ENCODE data around the gene MYO5A.
A peak's percentile ranks its signal among the peaks of the same experiment; 100 is the strongest.

Gene MYO5A

GRCh38 chr15:52546031-52546751 lies 17.5 kb upstream of the MYO5A start:
- 94% methylated on average over 3 of the region's 5 CpGs for WGBS (ENCODE audit: insufficient coverage)

GRCh38 chr15:52540374-52541012 lies 11.8 kb upstream of the MYO5A start:
- Histone ChIP-seq H3K4me1 (ENCODE audit: control extremely low read depth in 1 of 4, control insufficient read depth in 4 of 4, insufficient read depth in 4 of 4, low read length in 3 of 4) (no peaks in the 10 kb centered on the region), H3K27ac (ENCODE audit: insufficient read depth in 1 of 2, low read depth in 1 of 2, low read length in 2 of 2, poor library complexity in 1 of 2, severe bottlenecking in 2 of 2) (no peak overlapping the region), H3K4me3 (ENCODE audit: control insufficient read depth in 1 of 7, extremely low read depth in 1 of 7, insufficient read depth in 4 of 7, low read depth in 2 of 7, low read length in 6 of 7) (no peak overlapping the region), H3K9me3 (ENCODE audit: control extremely low read depth in 1 of 5, control insufficient read depth in 4 of 5, insufficient read depth in 2 of 5, low read depth in 1 of 5, low read length in 4 of 5) (peaks cover 0 to 9% (median 0%) of the 10 kb centered on the region in 5 experiments), H3K36me3 (ENCODE audit: control insufficient read depth in 4 of 4, insufficient read depth in 4 of 4, low read length in 3 of 4) (peaks cover 0 to 2% (median under 1%) of the 10 kb centered on the region in 4 experiments), H3K27me3 (replicated peaks in 2 of 5; ENCODE audit: control insufficient read depth in 4 of 5, insufficient read depth in 5 of 5, low read length in 4 of 5) (no peaks in the 10 kb centered on the region)
- 85% methylated on average over 3 of the region's 3 CpGs for WGBS (ENCODE audit: insufficient coverage)
- no peak for DNase-seq
- CTCF ChIA-PET, result no interaction called here
- POLR2A ChIA-PET, result no interaction called here

More at GRCh38 chr15:52546031-52546751, 17.5 kb upstream of the MYO5A start:
- Histone ChIP-seq H3K36me3 (ENCODE audit: control insufficient read depth in 4 of 4, insufficient read depth in 4 of 4, low read length in 3 of 4) (peaks cover 12 to 26% (median 18%) of the 10 kb centered on the region in 4 experiments), H3K4me1 (ENCODE audit: control extremely low read depth in 1 of 4, control insufficient read depth in 4 of 4, insufficient read depth in 4 of 4, low read length in 3 of 4) (peaks cover 0 to 7% (median 2%) of the 10 kb centered on the region in 4 experiments), H3K27me3 (replicated peaks in 2 of 5; ENCODE audit: control insufficient read depth in 4 of 5, insufficient read depth in 5 of 5, low read length in 4 of 5) (no peaks in the 10 kb centered on the region), H3K9me3 (ENCODE audit: control extremely low read depth in 1 of 5, control insufficient read depth in 4 of 5, insufficient read depth in 2 of 5, low read depth in 1 of 5, low read length in 4 of 5) (peaks cover 0 to 15% (median 6%) of the 10 kb centered on the region in 5 experiments), H3K4me3 (ENCODE audit: control insufficient read depth in 1 of 7, extremely low read depth in 1 of 7, insufficient read depth in 4 of 7, low read depth in 2 of 7, low read length in 6 of 7) (no peak overlapping the region), H3K27ac (ENCODE audit: insufficient read depth in 1 of 2, low read depth in 1 of 2, low read length in 2 of 2, poor library complexity in 1 of 2, severe bottlenecking in 2 of 2) (no peak overlapping the region)
- DNase-seq, result no peak
- CTCF ChIA-PET, result interaction anchor here (0.9 to 1.3 kb wide), 3 partner anchors 9 to 14 kb away, joined by 3 to 5 read pairs (median 3); no protein-coding TSS in a partner anchor
- POLR2A ChIA-PET, result no interaction called here

GRCh38 chr15:52537459-52537858 lies 8.8 kb upstream of the MYO5A start:
- Histone ChIP-seq H3K4me1 (ENCODE audit: control extremely low read depth in 1 of 4, control insufficient read depth in 4 of 4, insufficient read depth in 4 of 4, low read length in 3 of 4) (no peaks in the 10 kb centered on the region), H3K27me3 (replicated peaks in 2 of 5; ENCODE audit: control insufficient read depth in 4 of 5, insufficient read depth in 5 of 5, low read length in 4 of 5) (no peaks in the 10 kb centered on the region), H3K36me3 (ENCODE audit: control insufficient read depth in 4 of 4, insufficient read depth in 4 of 4, low read length in 3 of 4) (no peaks in the 10 kb centered on the region), H3K4me3 (ENCODE audit: control insufficient read depth in 1 of 7, extremely low read depth in 1 of 7, insufficient read depth in 4 of 7, low read depth in 2 of 7, low read length in 6 of 7) (no peak overlapping the region), H3K27ac (ENCODE audit: insufficient read depth in 1 of 2, low read depth in 1 of 2, low read length in 2 of 2, poor library complexity in 1 of 2, severe bottlenecking in 2 of 2) (no peak overlapping the region), H3K9me3 (ENCODE audit: control extremely low read depth in 1 of 5, control insufficient read depth in 4 of 5, insufficient read depth in 2 of 5, low read depth in 1 of 5, low read length in 4 of 5) (peaks cover 0 to 5% (median 0%) of the 10 kb centered on the region in 5 experiments)
- POLR2A ChIA-PET, result no interaction called here
- CTCF ChIA-PET, result interaction anchor here (1.2 to 1.3 kb wide), 2 partner anchors 9 to 278 kb away, joined by 3 read pairs; no protein-coding TSS in a partner anchor
- WGBS (ENCODE audit: insufficient coverage), result 96% methylated on average over 6 of the region's 8 CpGs
- DNase-seq, result no peak

- H3K36me3 ChIP-seq (ENCODE audit: control insufficient read depth in 4 of 4, insufficient read depth in 4 of 4, low read length in 3 of 4), result no peaks in the 10 kb centered on the region
- DNase-seq, result no peak
- H3K27me3 ChIP-seq (replicated peaks in 2 of 5; ENCODE audit: control insufficient read depth in 4 of 5, insufficient read depth in 5 of 5, low read length in 4 of 5), result peaks cover 0 to 19% (median 8%) of the 10 kb centered on the region in 5 experiments
- H3K4me1 ChIP-seq (ENCODE audit: control extremely low read depth in 1 of 4, control insufficient read depth in 4 of 4, insufficient read depth in 4 of 4, low read length in 3 of 4), result peaks cover 8 to 19% (median 16%) of the 10 kb centered on the region in 4 experiments
- ChIA-PET POLR2A (no interaction called here), CTCF (interaction anchor here (1.0 to 1.8 kb wide), 2 partner anchors 18 to 176 kb away, joined by 3 read pairs; no protein-coding TSS in a partner anchor)
- no peak overlapping the region for H3K4me3 ChIP-seq (ENCODE audit: control insufficient read depth in 1 of 7, extremely low read depth in 1 of 7, insufficient read depth in 4 of 7, low read depth in 2 of 7, low read length in 6 of 7)
- no peak overlapping the region for H3K27ac ChIP-seq (ENCODE audit: insufficient read depth in 1 of 2, low read depth in 1 of 2, low read length in 2 of 2, poor library complexity in 1 of 2, severe bottlenecking in 2 of 2)
- H3K9me3 ChIP-seq (ENCODE audit: control extremely low read depth in 1 of 5, control insufficient read depth in 4 of 5, insufficient read depth in 2 of 5, low read depth in 1 of 5, low read length in 4 of 5), result no peaks in the 10 kb centered on the region
- 0% methylated on average over 2 of the region's 2 CpGs for WGBS (ENCODE audit: insufficient coverage)
These were observed 3.7 kb upstream of the MYO5A start for GRCh38 chr15:52532427-52532826.

GRCh38 chr15:52529940-52530339 lies 1.3 kb upstream of the MYO5A start:
- peaks cover 9 to 21% (median 16%) of the 10 kb centered on the region in 4 experiments for H3K4me1 ChIP-seq (ENCODE audit: control extremely low read depth in 1 of 4, control insufficient read depth in 4 of 4, insufficient read depth in 4 of 4, low read length in 3 of 4)
- no peak overlapping the region for H3K27ac ChIP-seq (ENCODE audit: insufficient read depth in 1 of 2, low read depth in 1 of 2, low read length in 2 of 2, poor library complexity in 1 of 2, severe bottlenecking in 2 of 2)
- H3K9me3 ChIP-seq (ENCODE audit: control extremely low read depth in 1 of 5, control insufficient read depth in 4 of 5, insufficient read depth in 2 of 5, low read depth in 1 of 5, low read length in 4 of 5), result no peaks in the 10 kb centered on the region
- H3K27me3 ChIP-seq (replicated peaks in 2 of 5; ENCODE audit: control insufficient read depth in 4 of 5, insufficient read depth in 5 of 5, low read length in 4 of 5), result peaks cover 0 to 19% (median 8%) of the 10 kb centered on the region in 5 experiments
- ChIA-PET POLR2A (no interaction called here), CTCF (no interaction called here)
- H3K4me3 ChIP-seq (ENCODE audit: control insufficient read depth in 1 of 7, extremely low read depth in 1 of 7, insufficient read depth in 4 of 7, low read depth in 2 of 7, low read length in 6 of 7), result peak overlapping the region in 5 of 7 experiments; percentile 65 to 88 (median 82)
- no peaks in the 10 kb centered on the region for H3K36me3 ChIP-seq (ENCODE audit: control insufficient read depth in 4 of 4, insufficient read depth in 4 of 4, low read length in 3 of 4)
- WGBS (ENCODE audit: insufficient coverage), result 38% methylated on average over 3 of the region's 11 CpGs
- no peak for DNase-seq

- CTCF ChIA-PET, result no interaction called here
- 1% methylated on average over 27 of the region's 28 CpGs for WGBS (ENCODE audit: insufficient coverage)
These were observed 753 bp upstream of the MYO5A start for GRCh38 chr15:52529341-52529924.

More at GRCh38 chr15:52529341-52529924, 753 bp upstream of the MYO5A start:
- POLR2A ChIA-PET, result no interaction called here
- peak overlapping the region; percentile 54 to 88 (median 78) for H3K4me3 ChIP-seq (ENCODE audit: control insufficient read depth in 1 of 7, extremely low read depth in 1 of 7, insufficient read depth in 4 of 7, low read depth in 2 of 7, low read length in 6 of 7)
- H3K9me3 ChIP-seq (ENCODE audit: control extremely low read depth in 1 of 5, control insufficient read depth in 4 of 5, insufficient read depth in 2 of 5, low read depth in 1 of 5, low read length in 4 of 5), result no peaks in the 10 kb centered on the region
- peak overlapping the region in 1 of 2 experiments; percentile 30 for H3K27ac ChIP-seq (ENCODE audit: insufficient read depth in 1 of 2, low read depth in 1 of 2, low read length in 2 of 2, poor library complexity in 1 of 2, severe bottlenecking in 2 of 2)
- H3K4me1 ChIP-seq (ENCODE audit: control extremely low read depth in 1 of 4, control insufficient read depth in 4 of 4, insufficient read depth in 4 of 4, low read length in 3 of 4), result peaks cover 9 to 21% (median 16%) of the 10 kb centered on the region in 4 experiments
- no peaks in the 10 kb centered on the region for H3K36me3 ChIP-seq (ENCODE audit: control insufficient read depth in 4 of 4, insufficient read depth in 4 of 4, low read length in 3 of 4)
- DNase-seq, result peak in 2 of 3 donors; percentile 23 to 29
- peaks cover 0 to 19% (median 8%) of the 10 kb centered on the region in 5 experiments for H3K27me3 ChIP-seq (replicated peaks in 2 of 5; ENCODE audit: control insufficient read depth in 4 of 5, insufficient read depth in 5 of 5, low read length in 4 of 5)
